GM12878 (cell line): ENCODE data around the gene NEGR1.

ENCODE experiments used
- EZH2 ChIP-seq: IDR thresholded peaks from 2 replicates; pipeline ENCODE4 v1.6.1; 2012; ENCODE audit warnings: low read depth, mild to moderate bottlenecking, control low read depth, inconsistent platforms, low read length, borderline replicate concordance; ENCODE audit not compliant: control insufficient read depth
- FOXM1 ChIP-seq: IDR thresholded peaks from 2 replicates; pipeline ENCODE4 v1.6.1; 2012; ENCODE audit warnings: low read depth, mild to moderate bottlenecking, inconsistent platforms, low read length, moderate library complexity
- JUND ChIP-seq: IDR thresholded peaks from 2 replicates; pipeline ENCODE4 v1.6.1; 2012; ENCODE audit warnings: low read depth, mild to moderate bottlenecking, low read length, improper control_type of control experiment, moderate library complexity
- NRF1 ChIP-seq: conservative IDR thresholded peaks from 2 replicates; pipeline ENCODE4 v1.6.1; 2011; ENCODE audit warnings: mild to moderate bottlenecking, low read depth, low read length, improper control_type of control experiment
- POLR2A ChIP-seq: IDR thresholded peaks from 2 replicates; pipeline ENCODE4 v1.6.1; 2011; ENCODE audit warnings: low read depth, mild to moderate bottlenecking, low read length
- POU2F2 ChIP-seq: IDR thresholded peaks from 3 replicates; pipeline ENCODE4 v1.6.1; 2011; ENCODE audit warnings: low read depth, mild to moderate bottlenecking, low read length, borderline replicate concordance
- RAD21 ChIP-seq: IDR thresholded peaks from 2 replicates; pipeline ENCODE4 v1.6.1; 2011; ENCODE audit warnings: mild to moderate bottlenecking, low read depth, low read length, moderate library complexity; ENCODE audit not compliant: insufficient read depth
- YY1 ChIP-seq: IDR thresholded peaks from 2 replicates; pipeline ENCODE4 v1.6.1; 2011; ENCODE audit warnings: low read depth, mild to moderate bottlenecking, low read length
- ZNF274 ChIP-seq: IDR thresholded peaks from one replicate; pipeline ENCODE4 v1.8.0; 2011; ENCODE audit not compliant: insufficient read length, insufficient read depth
- ZNF384 ChIP-seq: IDR thresholded peaks from 2 replicates; pipeline ENCODE4 v1.6.1; 2012; ENCODE audit warnings: low read depth, mild to moderate bottlenecking, low read length, improper control_type of control experiment, borderline replicate concordance
- TF ChIP-seq, protein P1 (sequence below), 3 experiments: IDR thresholded peaks in 2 of 3; conservative IDR thresholded peaks in 1 of 3; 2 replicates each; pipeline ENCODE4 v1.5.1; 2011; ENCODE audit warnings: low read depth in 3 of 3, low read length in 3 of 3, mild to moderate bottlenecking in 3 of 3, control low read depth in 2 of 3, moderate library complexity in 2 of 3, inconsistent platforms in 1 of 3, mixed read lengths in 1 of 3; ENCODE audit not compliant: control insufficient read depth in 2 of 3, insufficient read depth in 1 of 3; ENCODE audit errors: extremely low read depth in 1 of 3
- TF ChIP-seq, protein P2 (sequence below): fragments of 450-650 bp; formaldehyde crosslinking; IDR thresholded peaks from 2 replicates; pipeline ENCODE4 v1.4.0; 2020; ENCODE audit warnings: mild to moderate bottlenecking, moderate library complexity
- TF ChIP-seq, protein P3 (sequence below): fragments of 450-650 bp; IDR thresholded peaks from 2 replicates; pipeline ENCODE4 v1.6.1; 2016; ENCODE audit warnings: mild to moderate bottlenecking
- TF ChIP-seq, protein P4 (sequence below): IDR thresholded peaks from 2 replicates; pipeline ENCODE4 v1.6.1; 2011; ENCODE audit warnings: borderline replicate concordance, low read depth, mild to moderate bottlenecking, moderate library complexity, mixed read lengths, low read length; ENCODE audit not compliant: insufficient read depth; ENCODE audit errors: extremely low read length

DNA sequence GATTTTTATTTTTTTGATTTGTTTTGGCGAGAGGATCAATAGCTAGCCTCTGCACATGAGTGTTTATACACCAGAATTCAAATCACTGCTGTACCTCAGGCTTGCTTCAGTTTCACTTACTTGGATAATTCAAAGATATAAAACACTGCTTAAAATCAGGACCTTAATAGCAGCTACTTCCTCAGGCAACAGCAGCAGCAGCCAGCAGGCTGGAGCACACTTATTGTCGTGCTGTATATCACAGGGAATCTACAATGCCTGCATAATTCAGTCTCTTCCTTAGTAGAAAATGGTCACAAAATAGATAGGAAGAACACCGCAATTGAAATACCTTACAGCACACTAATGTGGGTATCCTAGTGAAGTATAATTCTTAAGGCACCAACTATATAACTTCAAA, 497.3 kb downstream of the NEGR1 start:
- TF ChIP-seq, protein P1, sequence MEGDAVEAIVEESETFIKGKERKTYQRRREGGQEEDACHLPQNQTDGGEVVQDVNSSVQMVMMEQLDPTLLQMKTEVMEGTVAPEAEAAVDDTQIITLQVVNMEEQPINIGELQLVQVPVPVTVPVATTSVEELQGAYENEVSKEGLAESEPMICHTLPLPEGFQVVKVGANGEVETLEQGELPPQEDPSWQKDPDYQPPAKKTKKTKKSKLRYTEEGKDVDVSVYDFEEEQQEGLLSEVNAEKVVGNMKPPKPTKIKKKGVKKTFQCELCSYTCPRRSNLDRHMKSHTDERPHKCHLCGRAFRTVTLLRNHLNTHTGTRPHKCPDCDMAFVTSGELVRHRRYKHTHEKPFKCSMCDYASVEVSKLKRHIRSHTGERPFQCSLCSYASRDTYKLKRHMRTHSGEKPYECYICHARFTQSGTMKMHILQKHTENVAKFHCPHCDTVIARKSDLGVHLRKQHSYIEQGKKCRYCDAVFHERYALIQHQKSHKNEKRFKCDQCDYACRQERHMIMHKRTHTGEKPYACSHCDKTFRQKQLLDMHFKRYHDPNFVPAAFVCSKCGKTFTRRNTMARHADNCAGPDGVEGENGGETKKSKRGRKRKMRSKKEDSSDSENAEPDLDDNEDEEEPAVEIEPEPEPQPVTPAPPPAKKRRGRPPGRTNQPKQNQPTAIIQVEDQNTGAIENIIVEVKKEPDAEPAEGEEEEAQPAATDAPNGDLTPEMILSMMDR (IDR thresholded peaks at IDR 0.05 in 2 of 3, conservative IDR thresholded peaks at IDR 0.05 in 1 of 3; ENCODE audit: control insufficient read depth in 2 of 3, extremely low read depth in 1 of 3, insufficient read depth in 1 of 3, low read depth in 3 of 3, low read length in 3 of 3): no peak
- TF ChIP-seq, protein P2, sequence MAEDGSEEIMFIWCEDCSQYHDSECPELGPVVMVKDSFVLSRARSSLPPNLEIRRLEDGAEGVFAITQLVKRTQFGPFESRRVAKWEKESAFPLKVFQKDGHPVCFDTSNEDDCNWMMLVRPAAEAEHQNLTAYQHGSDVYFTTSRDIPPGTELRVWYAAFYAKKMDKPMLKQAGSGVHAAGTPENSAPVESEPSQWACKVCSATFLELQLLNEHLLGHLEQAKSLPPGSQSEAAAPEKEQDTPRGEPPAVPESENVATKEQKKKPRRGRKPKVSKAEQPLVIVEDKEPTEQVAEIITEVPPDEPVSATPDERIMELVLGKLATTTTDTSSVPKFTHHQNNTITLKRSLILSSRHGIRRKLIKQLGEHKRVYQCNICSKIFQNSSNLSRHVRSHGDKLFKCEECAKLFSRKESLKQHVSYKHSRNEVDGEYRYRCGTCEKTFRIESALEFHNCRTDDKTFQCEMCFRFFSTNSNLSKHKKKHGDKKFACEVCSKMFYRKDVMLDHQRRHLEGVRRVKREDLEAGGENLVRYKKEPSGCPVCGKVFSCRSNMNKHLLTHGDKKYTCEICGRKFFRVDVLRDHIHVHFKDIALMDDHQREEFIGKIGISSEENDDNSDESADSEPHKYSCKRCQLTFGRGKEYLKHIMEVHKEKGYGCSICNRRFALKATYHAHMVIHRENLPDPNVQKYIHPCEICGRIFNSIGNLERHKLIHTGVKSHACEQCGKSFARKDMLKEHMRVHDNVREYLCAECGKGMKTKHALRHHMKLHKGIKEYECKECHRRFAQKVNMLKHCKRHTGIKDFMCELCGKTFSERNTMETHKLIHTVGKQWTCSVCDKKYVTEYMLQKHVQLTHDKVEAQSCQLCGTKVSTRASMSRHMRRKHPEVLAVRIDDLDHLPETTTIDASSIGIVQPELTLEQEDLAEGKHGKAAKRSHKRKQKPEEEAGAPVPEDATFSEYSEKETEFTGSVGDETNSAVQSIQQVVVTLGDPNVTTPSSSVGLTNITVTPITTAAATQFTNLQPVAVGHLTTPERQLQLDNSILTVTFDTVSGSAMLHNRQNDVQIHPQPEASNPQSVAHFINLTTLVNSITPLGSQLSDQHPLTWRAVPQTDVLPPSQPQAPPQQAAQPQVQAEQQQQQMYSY (CRISPR knock-in tag): no peak
- TF ChIP-seq FOXM1 (no peak), POLR2A (no peak), ZNF274 (no peak), NRF1 (no peak), ZNF384 (no peak), EZH2 (no peak), JUND (no peak), RAD21 (no peak), YY1 (no peak), POU2F2 (no peak)
- TF ChIP-seq, protein P3, sequence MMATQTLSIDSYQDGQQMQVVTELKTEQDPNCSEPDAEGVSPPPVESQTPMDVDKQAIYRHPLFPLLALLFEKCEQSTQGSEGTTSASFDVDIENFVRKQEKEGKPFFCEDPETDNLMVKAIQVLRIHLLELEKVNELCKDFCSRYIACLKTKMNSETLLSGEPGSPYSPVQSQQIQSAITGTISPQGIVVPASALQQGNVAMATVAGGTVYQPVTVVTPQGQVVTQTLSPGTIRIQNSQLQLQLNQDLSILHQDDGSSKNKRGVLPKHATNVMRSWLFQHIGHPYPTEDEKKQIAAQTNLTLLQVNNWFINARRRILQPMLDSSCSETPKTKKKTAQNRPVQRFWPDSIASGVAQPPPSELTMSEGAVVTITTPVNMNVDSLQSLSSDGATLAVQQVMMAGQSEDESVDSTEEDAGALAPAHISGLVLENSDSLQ: no peak
- TF ChIP-seq, protein P4, sequence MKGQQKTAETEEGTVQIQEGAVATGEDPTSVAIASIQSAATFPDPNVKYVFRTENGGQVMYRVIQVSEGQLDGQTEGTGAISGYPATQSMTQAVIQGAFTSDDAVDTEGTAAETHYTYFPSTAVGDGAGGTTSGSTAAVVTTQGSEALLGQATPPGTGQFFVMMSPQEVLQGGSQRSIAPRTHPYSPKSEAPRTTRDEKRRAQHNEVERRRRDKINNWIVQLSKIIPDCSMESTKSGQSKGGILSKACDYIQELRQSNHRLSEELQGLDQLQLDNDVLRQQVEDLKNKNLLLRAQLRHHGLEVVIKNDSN: no peak
